Effector memory CD8-positive, alpha-beta T cell (primary cell): Measurements from ENCODE around the gene IER5L.
"Not testable (repeated sequence)": the region's sequence is repeated elsewhere in the genome, so short reads cannot be mapped to it uniquely, and the experiment has no call there.

Experiments
- ATAC-seq: fragments of 150-1000 bp; cut with Tn5 transposase; replicated peaks from 2 replicates; pipeline ENCODE4 v1.10.0; 2021; ENCODE audit warnings: mild to moderate bottlenecking, moderate library complexity
- DNase-seq, 3 experiments: peaks; one replicate each; pipeline ENCODE4 v3.0.0; 2021
- H3K27ac Mint-ChIP-seq, 2 donors: one replicate each; pipeline ENCODE4 v1.8.0; 2022; ENCODE audit warnings: mild to moderate bottlenecking in 2 of 2, mixed read lengths in 2 of 2, moderate library complexity in 2 of 2
- H3K27me3 Mint-ChIP-seq, 2 donors: one replicate each; pipeline ENCODE4 v1.8.0; 2022; ENCODE audit warnings: mixed read lengths in 2 of 2
- H3K36me3 Mint-ChIP-seq: one replicate; pipeline ENCODE4 v1.8.0; 2022; ENCODE audit warnings: mild to moderate bottlenecking, moderate library complexity, mixed read lengths; ENCODE audit not compliant: insufficient read depth
- H3K4me1 Mint-ChIP-seq, 2 donors: one replicate each; pipeline ENCODE4 v1.8.0; 2022; ENCODE audit warnings: low read depth in 2 of 2, mixed read lengths in 2 of 2
- H3K4me3 Mint-ChIP-seq, 2 donors: one replicate each; pipeline ENCODE4 v1.8.0; 2022; ENCODE audit warnings: mild to moderate bottlenecking in 2 of 2, mixed read lengths in 2 of 2, moderate library complexity in 2 of 2
- H3K9me3 Mint-ChIP-seq, 2 donors: one replicate each; pipeline ENCODE4 v1.8.0; 2022; ENCODE audit warnings: mixed read lengths in 2 of 2

IER5L gene

GRCh38 chr9:129199044-129199435, 21.0 kb upstream of the IER5L start:
- H3K27ac Mint-ChIP-seq: no peak overlapping the region

GRCh38 chr9:129198319-129199043, 20.4 kb upstream of the IER5L start:
- peaks cover 15 to 52% of the 10 kb centered on the region in 2 donors for H3K27me3 Mint-ChIP-seq
- ATAC-seq: no peak
- no peaks in the 10 kb centered on the region for H3K9me3 Mint-ChIP-seq
- DNase-seq: no peak
- H3K4me3 Mint-ChIP-seq: no peak overlapping the region
- no peak overlapping the region for H3K27ac Mint-ChIP-seq
- H3K36me3 Mint-ChIP-seq: no peaks in the 10 kb centered on the region
- H3K4me1 Mint-ChIP-seq: peaks cover 0 to 4% of the 10 kb centered on the region in 2 donors

More at GRCh38 chr9:129199044-129199435, 21.0 kb upstream of the IER5L start:
- Mint-ChIP-seq H3K27me3 (peaks cover 13 to 48% of the 10 kb centered on the region in 2 donors), H3K9me3 (no peaks in the 10 kb centered on the region), H3K4me3 (no peak overlapping the region), H3K4me1 (peaks cover 0 to 4% of the 10 kb centered on the region in 2 donors), H3K36me3 (no peaks in the 10 kb centered on the region)
- DNase-seq: no peak
- ATAC-seq: no peak

- DNase-seq (no peak), ATAC-seq (no peak)
- no peaks in the 10 kb centered on the region for H3K9me3 Mint-ChIP-seq
- H3K4me3 Mint-ChIP-seq: no peak overlapping the region
- H3K27me3 Mint-ChIP-seq: peaks cover 15 to 54% of the 10 kb centered on the region in 2 donors
- no peak overlapping the region for H3K27ac Mint-ChIP-seq
- peaks cover 0 to 2% of the 10 kb centered on the region in 2 donors for H3K4me1 Mint-ChIP-seq
- no peaks in the 10 kb centered on the region for H3K36me3 Mint-ChIP-seq
These were observed 19.9 kb upstream of the IER5L start for GRCh38 chr9:129197978-129198318.

GRCh38 chr9:129197045-129197444, 19.0 kb upstream of the IER5L start:
- not testable (repeated sequence) for H3K36me3 Mint-ChIP-seq, DNase-seq, H3K27ac Mint-ChIP-seq, H3K4me1 Mint-ChIP-seq, H3K9me3 Mint-ChIP-seq, H3K4me3 Mint-ChIP-seq, ATAC-seq
- peaks cover 15 to 59% of the 10 kb centered on the region in 2 donors for H3K27me3 Mint-ChIP-seq

- no peaks in the 10 kb centered on the region for H3K9me3 Mint-ChIP-seq
- H3K4me3 Mint-ChIP-seq: no peak overlapping the region
- no peak for DNase-seq
- H3K27ac Mint-ChIP-seq: no peak overlapping the region
- H3K36me3 Mint-ChIP-seq: peaks cover 4% of the 10 kb centered on the region
- peaks cover 15 to 59% of the 10 kb centered on the region in 2 donors for H3K27me3 Mint-ChIP-seq
- H3K4me1 Mint-ChIP-seq: peaks cover 0 to 2% of the 10 kb centered on the region in 2 donors
- no peak for ATAC-seq
These were observed 17.5 kb upstream of the IER5L start for GRCh38 chr9:129195606-129196005.

GRCh38 chr9:129194221-129194620, 16.2 kb upstream of the IER5L start:
- H3K27ac Mint-ChIP-seq: no peak overlapping the region
- H3K4me1 Mint-ChIP-seq: peaks cover 0 to 2% of the 10 kb centered on the region in 2 donors
- ATAC-seq (no peak), DNase-seq (no peak)
- H3K4me3 Mint-ChIP-seq: no peak overlapping the region
- H3K27me3 Mint-ChIP-seq: peaks cover 15 to 59% of the 10 kb centered on the region in 2 donors
- peaks cover 4% of the 10 kb centered on the region for H3K36me3 Mint-ChIP-seq
- no peaks in the 10 kb centered on the region for H3K9me3 Mint-ChIP-seq

GRCh38 chr9:129193655-129194054, 15.6 kb upstream of the IER5L start:
- Mint-ChIP-seq H3K4me3 (no peak overlapping the region), H3K27me3 (peaks cover 15 to 54% of the 10 kb centered on the region in 2 donors), H3K27ac (no peak overlapping the region)

GRCh38 chr9:129191234-129191633, 13.2 kb upstream of the IER5L start:
- peaks cover 0 to 1% of the 10 kb centered on the region in 2 donors for H3K4me1 Mint-ChIP-seq
- H3K9me3 Mint-ChIP-seq: no peaks in the 10 kb centered on the region
- peaks cover 4% of the 10 kb centered on the region for H3K36me3 Mint-ChIP-seq
- H3K4me3 Mint-ChIP-seq: no peak overlapping the region
- no peak overlapping the region for H3K27ac Mint-ChIP-seq
- no peak for DNase-seq
- peaks cover 10 to 33% of the 10 kb centered on the region in 2 donors for H3K27me3 Mint-ChIP-seq
- no peak for ATAC-seq

More at GRCh38 chr9:129193655-129194054, 15.6 kb upstream of the IER5L start:
- Mint-ChIP-seq H3K4me1 (no peaks in the 10 kb centered on the region), H3K9me3 (no peaks in the 10 kb centered on the region), H3K36me3 (peaks cover 4% of the 10 kb centered on the region)
- ATAC-seq: no peak
- no peak for DNase-seq

GRCh38 chr9:129189971-129190370, 11.9 kb upstream of the IER5L start:
- not testable (repeated sequence) for H3K4me1 Mint-ChIP-seq, H3K36me3 Mint-ChIP-seq, H3K4me3 Mint-ChIP-seq, H3K27ac Mint-ChIP-seq, DNase-seq, H3K9me3 Mint-ChIP-seq, ATAC-seq
- H3K27me3 Mint-ChIP-seq: peaks cover 10 to 21% of the 10 kb centered on the region in 2 donors

- Mint-ChIP-seq H3K9me3 (no peaks in the 10 kb centered on the region), H3K4me3 (no peak overlapping the region), H3K4me1 (peaks cover 3 to 7% of the 10 kb centered on the region in 2 donors), H3K27me3 (no peaks in the 10 kb centered on the region), H3K36me3 (peaks cover 8% of the 10 kb centered on the region), H3K27ac (no peak overlapping the region)
- ATAC-seq (no peak), DNase-seq (no peak)
These were observed 9.0 kb upstream of the IER5L start for GRCh38 chr9:129187042-129187441.

- H3K4me3 Mint-ChIP-seq: no peak overlapping the region
- ATAC-seq: peak; percentile 54
These were observed 7.9 kb upstream of the IER5L start for GRCh38 chr9:129185991-129186390.

GRCh38 chr9:129185402-129185801, 7.3 kb upstream of the IER5L start:
- DNase-seq: no peak
- H3K36me3 Mint-ChIP-seq: peaks cover 4% of the 10 kb centered on the region
- H3K4me3 Mint-ChIP-seq: no peak overlapping the region
- no peaks in the 10 kb centered on the region for H3K9me3 Mint-ChIP-seq
- H3K27ac Mint-ChIP-seq: no peak overlapping the region
- ATAC-seq: no peak
- H3K27me3 Mint-ChIP-seq: no peaks in the 10 kb centered on the region
- peaks cover 3 to 7% of the 10 kb centered on the region in 2 donors for H3K4me1 Mint-ChIP-seq

More at GRCh38 chr9:129185991-129186390, 7.9 kb upstream of the IER5L start:
- Mint-ChIP-seq H3K9me3 (no peaks in the 10 kb centered on the region), H3K36me3 (peaks cover 4% of the 10 kb centered on the region), H3K27ac (no peak overlapping the region), H3K4me1 (peaks cover 3 to 7% of the 10 kb centered on the region in 2 donors), H3K27me3 (no peaks in the 10 kb centered on the region)
- no peak for DNase-seq

- H3K36me3 Mint-ChIP-seq: peaks cover 4% of the 10 kb centered on the region
- H3K27me3 Mint-ChIP-seq: no peaks in the 10 kb centered on the region
- no peak overlapping the region for H3K27ac Mint-ChIP-seq
- no peaks in the 10 kb centered on the region for H3K9me3 Mint-ChIP-seq
- H3K4me1 Mint-ChIP-seq: peaks cover 3 to 7% of the 10 kb centered on the region in 2 donors
- DNase-seq (no peak), ATAC-seq (no peak)
- no peak overlapping the region for H3K4me3 Mint-ChIP-seq
These were observed 6.6 kb upstream of the IER5L start for GRCh38 chr9:129184596-129185122.

- Mint-ChIP-seq H3K4me3 (no peak overlapping the region), H3K4me1 (peaks cover 3 to 7% of the 10 kb centered on the region in 2 donors), H3K27ac (no peak overlapping the region), H3K27me3 (no peaks in the 10 kb centered on the region), H3K36me3 (peaks cover 4% of the 10 kb centered on the region), H3K9me3 (no peaks in the 10 kb centered on the region)
- no peak for DNase-seq
- no peak for ATAC-seq
These were observed 6.1 kb upstream of the IER5L start for GRCh38 chr9:129184219-129184524.
